Mucosa of gallbladder (tissue), 1 donor: ENCODE results near the gene MBTPS1. TPM values are rescaled to one million over a fixed set of nuclear protein-coding genes. Genes with fewer than 3 reads are reported as not detected.

ENCODE experiments used
- DNase-seq: peaks from one replicate; pipeline ENCODE4 v3.0.0-alpha.2; 2020; ENCODE audit warnings: low spot score
- total RNA-seq: library from RNA; stranded (reverse); gene quantifications from one replicate; pipeline ENCODE4 v1.2.1, GENCODE V29; 2021
- donor health status: DM: no; HTN: no; CAD: no.

The MBTPS1 gene
- total RNA-seq: 87.6 TPM

- DNase-seq: peak; percentile 99
Observed at GRCh38 chr16:84116720-84117493, at the start of gene MBTPS1. TSS of gene MBTPS1 (minus strand) at chr16:84116942. CDS start at chr16:84101783, 15,159 bp downstream.

- no peak for DNase-seq
Observed at GRCh38 chr16:84165746-84166145, 49.0 kb upstream of the MBTPS1 start.

DNA sequence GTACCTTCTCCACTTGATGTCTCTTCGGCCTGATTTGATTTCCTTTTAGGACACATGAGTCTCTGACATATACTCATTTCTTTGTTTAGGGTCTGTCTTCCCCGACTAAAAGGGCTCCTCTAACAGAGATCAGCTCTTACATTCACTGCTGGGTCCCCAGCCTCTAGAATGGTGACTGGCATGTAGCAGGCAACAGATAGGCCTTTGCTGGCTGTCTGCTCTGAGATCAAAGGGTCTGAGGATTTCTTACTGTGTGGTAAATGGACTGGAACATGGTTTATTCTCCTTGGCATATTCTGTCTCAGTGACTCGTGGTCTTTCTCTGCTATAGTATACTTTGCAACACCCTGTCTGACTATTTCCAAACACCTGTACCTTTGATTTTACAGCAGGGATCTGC, 45.1 kb upstream of the MBTPS1 start:
- DNase-seq: no peak

- no peak for DNase-seq
Observed at GRCh38 chr16:84161037-84161436, 44.3 kb upstream of the MBTPS1 start.

GRCh38 chr16:84159800-84160199, 43.1 kb upstream of the MBTPS1 start:
- no peak for DNase-seq

DNA sequence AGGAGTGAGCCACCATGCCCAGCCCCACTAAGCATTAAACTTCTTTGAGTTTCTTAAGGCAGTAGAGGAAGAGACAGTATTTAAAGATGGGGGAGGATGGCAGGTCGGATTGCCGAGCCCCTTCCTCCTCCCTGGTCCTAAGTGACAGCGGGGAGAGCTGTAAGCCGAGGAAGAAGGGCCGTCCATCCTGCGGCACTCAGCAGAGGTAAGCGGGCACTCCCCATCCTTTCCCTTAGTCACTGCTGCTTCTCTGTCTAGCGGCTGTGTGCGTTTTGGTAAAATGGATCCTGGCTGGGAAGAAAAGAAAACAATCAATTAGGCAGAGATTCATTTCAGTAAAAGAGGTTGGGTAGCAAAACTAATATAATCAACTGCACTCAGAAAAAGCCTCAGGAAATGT, 42.3 kb upstream of the MBTPS1 start:
- DNase-seq: no peak

- no peak for DNase-seq
Observed at GRCh38 chr16:84156342-84156784, 39.6 kb upstream of the MBTPS1 start.

DNA sequence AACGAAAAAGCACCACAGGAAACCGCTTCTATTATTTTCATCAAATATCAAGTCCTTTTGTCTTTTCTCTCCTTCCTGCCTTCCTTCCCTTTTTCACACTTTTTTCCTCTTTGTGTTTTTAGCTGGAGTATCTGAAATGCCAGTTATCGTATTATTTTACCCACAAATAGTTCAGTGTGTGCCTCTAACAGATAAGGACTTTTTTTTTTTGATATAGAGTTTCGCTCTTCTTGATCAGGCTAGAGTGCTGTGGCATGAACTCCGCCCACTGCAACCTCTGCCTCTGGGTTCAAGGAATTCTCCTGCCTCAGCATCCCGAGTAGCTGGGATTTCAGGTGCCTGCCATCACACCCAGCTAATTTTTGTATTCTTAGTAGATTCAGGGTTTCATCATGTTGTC, 39.0 kb upstream of the MBTPS1 start:
- no peak for DNase-seq

- no peak for DNase-seq
Observed at GRCh38 chr16:84155226-84155625, 38.5 kb upstream of the MBTPS1 start.

GRCh38 chr16:84153660-84154214, 37.0 kb upstream of the MBTPS1 start:
- DNase-seq: no peak

DNA sequence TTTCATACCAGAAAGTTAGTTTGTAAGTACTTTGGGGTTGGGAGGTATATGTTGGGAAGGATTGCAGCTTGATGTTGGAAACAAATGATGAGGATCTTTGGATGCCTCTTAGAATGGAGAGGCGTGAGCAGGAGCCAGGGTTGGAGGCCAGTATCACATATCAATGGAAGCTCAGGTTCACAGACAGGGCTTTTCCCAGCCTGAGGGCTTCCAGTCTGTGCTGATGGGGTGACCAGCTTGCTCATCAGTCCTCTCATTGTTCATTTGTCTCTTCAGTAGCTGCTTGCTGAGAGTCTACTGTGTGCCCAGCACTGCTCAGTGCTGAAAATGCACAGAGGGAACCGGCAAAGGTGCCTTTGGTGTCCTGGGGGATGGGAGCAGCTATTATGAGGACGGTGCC, 34.2 kb upstream of the MBTPS1 start:
- DNase-seq: no peak

DNA sequence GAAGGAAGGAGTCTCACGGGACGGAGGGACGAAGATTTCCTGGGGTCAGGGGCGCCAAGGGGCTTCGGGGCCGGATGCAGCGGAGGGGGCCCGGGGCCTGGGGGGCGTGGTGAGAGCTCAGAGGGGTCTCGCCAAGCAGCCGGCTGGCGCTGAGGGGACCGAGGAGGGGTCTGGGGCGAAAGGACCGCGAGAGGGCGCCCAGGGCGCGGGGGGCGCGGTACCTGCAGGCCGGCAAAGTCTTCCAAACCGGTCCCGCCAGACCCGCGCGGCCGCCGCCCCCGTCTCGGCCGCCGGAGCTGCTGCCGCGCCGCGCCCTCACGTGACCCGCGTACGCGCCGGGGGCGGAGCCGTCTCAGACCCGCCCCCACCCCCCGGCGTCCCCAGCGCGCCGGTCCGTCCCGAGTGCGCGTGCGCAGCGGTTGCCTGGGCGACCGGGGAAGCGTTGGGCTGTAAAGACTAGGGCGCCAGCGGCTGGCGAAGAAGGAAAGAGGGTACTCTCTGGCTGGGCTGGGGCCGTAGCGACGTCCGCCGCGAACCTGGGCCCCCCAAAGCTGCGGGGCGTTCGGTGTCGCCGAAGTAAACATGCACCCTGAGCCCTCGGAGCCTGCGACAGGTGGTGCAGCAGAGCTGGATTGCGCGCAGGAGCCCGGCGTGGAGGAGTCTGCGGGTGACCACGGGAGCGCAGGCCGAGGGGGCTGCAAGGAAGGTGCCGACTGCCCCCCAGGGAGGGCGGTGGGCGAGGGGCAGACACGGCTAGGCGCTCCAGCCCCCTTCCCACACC, 28.3 kb upstream of the MBTPS1 start, which contains the start of the genes DNAAF1 and HSDL1:
Gene DNAAF1, plus strand, starts transcription at position 450 of the 781 bp plus-strand sequence. Its CDS starts 133 bp downstream, at position 583.
Gene HSDL1, minus strand, starts transcription at position 319 of the 781 bp plus-strand sequence. CDS start 13,856 bp downstream, outside the sequence.
- peak; percentile 93 for DNase-seq

DNA sequence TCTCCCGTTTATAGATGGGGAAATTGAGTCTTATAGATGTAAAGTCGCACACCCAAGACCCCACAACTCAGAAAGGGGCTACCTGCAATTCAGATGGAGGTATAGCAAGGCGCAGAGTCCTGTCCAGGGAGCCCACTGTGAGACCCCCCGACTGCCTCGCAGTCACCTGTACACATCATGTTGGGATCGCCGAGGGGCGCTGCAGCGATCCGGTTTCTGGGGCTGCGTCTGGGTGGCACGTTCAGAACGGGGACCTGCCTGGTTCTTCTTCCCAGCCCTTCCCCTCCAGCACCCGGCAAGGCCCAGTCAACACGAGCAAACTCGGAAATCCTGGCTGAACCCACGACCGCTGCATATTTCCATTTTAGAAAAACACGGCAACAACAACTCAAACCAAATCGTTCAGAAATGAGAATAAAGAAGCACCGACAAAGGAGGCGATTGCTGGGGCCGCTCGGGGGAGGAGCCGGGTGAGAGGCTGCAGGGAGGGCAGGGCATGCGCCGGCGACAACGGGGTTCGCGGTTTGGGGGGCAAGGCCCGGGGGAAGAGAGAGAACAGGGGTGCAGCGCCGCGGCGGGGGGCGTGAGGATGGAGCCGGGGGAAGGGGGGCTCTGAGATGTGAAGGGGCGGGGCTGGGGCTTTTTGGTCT, 27.6 kb upstream of the MBTPS1 start:
- DNase-seq: no peak

DNA sequence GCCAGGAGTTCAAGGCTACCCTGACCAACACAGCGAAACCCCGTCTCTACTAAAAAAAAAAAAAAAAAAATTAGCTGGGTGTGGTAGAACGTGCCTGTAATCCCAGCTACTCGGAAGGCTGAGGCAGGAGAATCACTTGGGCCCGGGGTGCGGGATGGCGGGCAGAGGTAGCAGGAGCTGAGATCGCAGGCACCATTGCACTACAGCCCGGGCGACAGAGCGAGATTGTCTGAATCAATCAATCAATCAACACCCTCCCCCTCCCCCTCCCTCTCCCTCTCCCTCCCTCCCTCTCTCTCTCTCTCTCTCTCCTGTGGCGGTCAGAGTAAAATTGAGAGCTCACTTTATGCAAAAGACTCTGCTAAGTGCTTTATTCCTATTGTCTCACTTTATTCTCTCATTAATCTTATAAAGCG, 27.1 kb upstream of the MBTPS1 start:
- no peak for DNase-seq

DNA sequence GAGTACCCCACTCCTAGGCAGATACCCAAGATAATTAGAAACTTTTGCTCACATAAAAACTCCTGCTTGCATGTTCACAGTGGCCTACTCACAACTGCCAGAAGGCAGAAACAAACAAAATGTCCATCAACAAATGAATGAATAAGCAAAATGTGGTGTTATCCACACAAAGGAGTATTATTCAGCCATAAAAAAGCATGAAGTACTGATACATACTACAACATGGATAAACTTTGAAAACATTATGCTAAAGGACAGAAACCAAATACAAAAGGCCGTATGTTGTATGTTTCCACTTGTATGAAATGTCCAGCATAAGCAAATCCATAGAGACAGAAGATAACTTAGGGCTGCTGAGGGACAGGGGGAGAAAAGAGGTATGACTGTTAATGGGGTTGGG, 26.3 kb upstream of the MBTPS1 start:
- DNase-seq: no peak

DNA sequence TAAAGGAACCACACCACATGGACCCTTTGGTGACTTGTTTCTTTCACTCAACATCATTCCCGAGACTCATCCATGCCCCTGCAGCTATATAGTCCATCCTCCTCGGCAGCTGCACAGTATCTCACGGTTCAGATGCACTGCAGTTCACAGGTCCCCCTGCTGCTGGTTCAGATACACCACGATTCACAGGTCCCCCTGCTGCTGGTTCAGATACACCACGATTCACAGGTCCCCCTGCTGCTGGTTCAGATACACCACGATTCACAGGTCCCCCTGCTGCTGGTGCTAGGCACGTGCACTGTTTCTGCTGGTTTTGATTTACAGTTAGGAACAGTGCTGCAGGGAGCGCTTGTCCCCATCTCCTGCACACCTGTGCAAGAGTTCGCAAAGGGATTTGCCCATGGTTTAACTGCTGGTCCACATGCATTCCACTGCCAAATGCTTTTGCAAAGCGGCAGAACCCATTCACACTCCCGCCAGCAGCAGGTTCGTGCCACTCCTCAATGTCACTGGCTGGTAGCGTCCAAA, 24.5 kb upstream of the MBTPS1 start:
- no peak for DNase-seq

DNA sequence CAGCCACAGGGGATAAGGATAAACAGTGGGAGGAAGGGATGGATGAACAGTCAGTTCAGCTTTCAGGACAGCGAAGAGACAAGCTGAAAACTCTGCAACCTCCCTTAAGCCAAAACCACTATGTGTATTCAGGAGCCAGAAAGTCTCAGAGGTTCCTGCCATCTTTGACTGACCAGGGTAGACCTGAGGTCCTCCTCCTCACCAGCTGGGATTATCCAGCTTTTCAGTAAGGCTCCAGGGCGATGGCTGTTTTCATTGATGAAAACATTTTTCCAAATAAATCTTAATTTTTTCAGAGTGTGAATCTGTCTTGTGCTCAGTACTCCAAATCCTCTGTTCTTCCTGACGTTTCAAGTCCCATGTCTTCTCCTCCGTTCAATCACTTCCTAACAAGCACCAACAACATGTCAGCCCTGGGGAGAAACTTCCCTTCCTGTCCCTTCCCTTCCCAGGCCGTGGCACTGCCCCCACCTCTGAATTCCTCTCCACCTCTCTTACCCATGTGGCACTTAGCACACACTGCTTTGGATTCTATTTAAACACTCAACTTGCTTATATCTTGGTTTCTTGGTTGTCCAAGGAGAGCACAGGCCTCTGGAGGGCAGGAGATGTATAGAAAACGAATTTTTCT, 23.0 kb upstream of the MBTPS1 start:
- no peak for DNase-seq

- DNase-seq: no peak
Observed at GRCh38 chr16:84138824-84139627, 22.3 kb upstream of the MBTPS1 start.

DNA sequence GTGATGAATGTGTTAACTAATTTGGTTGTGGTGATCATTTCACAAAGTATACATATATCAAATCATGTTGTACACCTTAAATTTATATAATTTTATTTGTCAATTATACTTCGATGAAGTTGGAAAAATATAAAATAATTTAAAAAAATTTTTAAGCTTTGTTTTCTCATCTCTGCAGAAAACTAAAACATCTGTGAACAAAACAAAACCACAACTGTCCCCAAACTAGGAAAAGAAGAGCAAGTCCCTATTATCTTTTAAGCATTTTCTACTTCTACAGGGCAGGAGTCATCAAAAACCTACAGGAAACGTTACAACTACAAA, 21.7 kb upstream of the MBTPS1 start:
- DNase-seq: no peak

GRCh38 chr16:84137769-84138357, 21.1 kb upstream of the MBTPS1 start:
- no peak for DNase-seq
